Tibial nerve (tissue), 3 donors: ENCODE data around the gene CPNE8.

Experiments used
- CTCF ChIP-seq, 5 experiments: fragments of 200-600 bp in 3 of 5; fragments of 450-650 bp in 2 of 5; sonication (generic) in 3 of 5; IDR thresholded peaks; one replicate each; pipeline ENCODE4 v1.5.1; 2016 to 2019; ENCODE audit warnings: antibody characterized with exemption in 5 of 5, mild to moderate bottlenecking in 3 of 5, moderate library complexity in 2 of 5
- POLR2A ChIP-seq, 2 donors: fragments of 450-650 bp; IDR thresholded peaks; one replicate each; pipeline ENCODE4 v1.6.1; 2017; ENCODE audit warnings: antibody characterized with exemption in 2 of 2, mild to moderate bottlenecking in 2 of 2, moderate library complexity in 2 of 2

- TF ChIP-seq POLR2A (IDR thresholded peaks at IDR 0.05) (no peak), CTCF (IDR thresholded peaks at IDR 0.05) (no peak)
These were observed 145.8 kb downstream of the CPNE8 start for GRCh38 chr12:38759621-38760020.
